Measurements from ENCODE around the gene OR10W1.

OR10W1 gene, protein sequence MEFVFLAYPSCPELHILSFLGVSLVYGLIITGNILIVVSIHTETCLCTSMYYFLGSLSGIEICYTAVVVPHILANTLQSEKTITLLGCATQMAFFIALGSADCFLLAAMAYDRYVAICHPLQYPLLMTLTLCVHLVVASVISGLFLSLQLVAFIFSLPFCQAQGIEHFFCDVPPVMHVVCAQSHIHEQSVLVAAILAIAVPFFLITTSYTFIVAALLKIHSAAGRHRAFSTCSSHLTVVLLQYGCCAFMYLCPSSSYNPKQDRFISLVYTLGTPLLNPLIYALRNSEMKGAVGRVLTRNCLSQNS

DNA sequence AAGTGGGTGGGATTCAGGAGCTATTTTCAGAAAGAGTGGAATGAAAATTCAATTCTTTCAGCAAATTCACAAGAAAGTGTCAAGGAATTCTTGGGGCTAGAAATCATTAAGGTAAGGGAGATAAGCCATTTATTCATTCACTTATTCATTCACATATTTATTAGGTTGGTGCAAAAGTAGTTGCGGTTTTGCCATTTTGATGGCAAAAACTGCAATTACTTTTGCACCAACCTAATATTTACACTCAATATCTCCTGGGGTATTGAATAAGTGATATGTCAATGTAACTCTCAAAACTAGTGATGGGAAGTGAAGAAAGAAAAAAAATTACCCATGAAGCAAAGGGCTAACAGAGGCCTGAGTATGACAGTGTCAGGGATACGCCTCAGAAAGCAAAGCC, at the start of gene OR10W1:
Gene OR10W1 (minus strand): TSS at position 119 of the 400 bp plus-strand sequence. CDS start 402 bp downstream, outside the sequence.
- DNase-seq, result no peak

DNA sequence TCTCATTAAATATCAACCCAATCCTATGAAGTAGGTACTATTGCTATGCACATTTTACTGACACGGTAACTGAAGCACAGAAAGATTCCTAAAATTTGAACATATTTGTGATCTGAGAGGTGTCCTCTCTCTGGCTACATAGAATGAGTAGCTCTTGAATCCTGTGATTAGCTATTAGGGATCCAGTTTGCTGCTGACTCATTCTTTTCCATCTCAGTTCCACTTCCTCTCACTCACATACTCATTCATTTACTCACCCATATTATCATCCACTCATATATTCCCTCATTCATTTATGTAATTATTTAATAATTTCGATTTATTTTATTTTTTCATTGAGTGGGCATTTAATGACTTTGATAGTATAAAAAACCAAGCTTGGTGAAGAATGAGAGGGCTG, 48.1 kb upstream of the OR10W1 start:
- DNase-seq, result no peak

DNA sequence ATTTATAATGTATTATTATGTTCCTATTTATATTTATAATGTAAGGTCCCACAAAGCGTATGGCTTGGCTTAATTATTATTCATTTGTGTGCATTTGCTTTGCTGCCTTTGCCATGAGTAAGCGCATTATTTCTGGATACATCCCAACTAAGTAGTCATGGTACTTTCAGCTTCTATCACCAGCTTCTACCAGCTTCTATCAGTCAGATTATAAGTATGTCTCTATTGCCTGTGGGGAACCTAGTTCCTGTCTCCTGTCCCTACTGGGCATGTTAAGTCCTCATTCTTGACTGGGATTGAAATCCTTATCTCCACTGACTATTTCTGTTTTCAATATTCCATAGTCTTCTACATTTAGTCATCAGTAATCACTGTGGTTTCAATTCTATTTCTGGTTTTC, 33.5 kb upstream of the OR10W1 start:
- DNase-seq, result no peak

DNA sequence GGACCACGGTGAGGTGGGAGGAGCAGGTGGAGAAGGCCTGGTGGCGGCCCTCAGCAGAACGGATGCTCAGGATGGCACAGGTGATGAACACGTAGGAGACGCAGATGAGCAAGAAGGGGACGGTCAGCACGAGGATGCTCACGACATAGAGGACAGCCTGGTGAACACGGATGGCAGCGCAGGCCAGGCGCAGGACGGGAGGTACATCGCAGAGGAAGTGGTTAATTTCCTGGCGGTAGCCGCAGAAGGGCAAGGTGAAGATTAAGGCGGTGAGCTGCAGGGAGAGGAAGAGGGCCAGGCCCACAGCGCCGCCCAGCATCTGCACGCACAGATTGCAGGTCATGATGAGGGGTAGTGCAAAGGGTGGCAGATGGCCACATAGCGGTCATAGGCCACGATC, 24.0 kb upstream of the OR10W1 start:
- DNase-seq, result no peak

DNA sequence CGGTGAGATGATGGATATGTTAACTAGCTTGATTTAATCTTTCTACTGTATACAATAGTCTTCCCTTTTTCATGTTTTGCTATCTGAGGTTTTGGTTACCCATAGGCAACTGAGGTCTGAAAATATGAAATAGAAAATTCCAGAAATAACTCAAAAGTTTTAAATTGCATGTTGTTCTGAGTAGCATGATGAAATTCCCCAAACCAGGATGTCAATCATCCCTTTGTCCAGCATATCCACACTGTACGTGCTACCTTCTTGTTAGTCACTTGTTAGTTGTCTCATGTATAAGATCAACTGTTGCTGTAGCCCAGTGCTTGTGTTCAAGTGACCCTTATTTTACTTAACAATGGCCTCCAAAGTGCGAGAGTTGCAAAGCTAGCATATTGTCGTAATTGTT, 21.2 kb upstream of the OR10W1 start:
- no peak for DNase-seq

DNA sequence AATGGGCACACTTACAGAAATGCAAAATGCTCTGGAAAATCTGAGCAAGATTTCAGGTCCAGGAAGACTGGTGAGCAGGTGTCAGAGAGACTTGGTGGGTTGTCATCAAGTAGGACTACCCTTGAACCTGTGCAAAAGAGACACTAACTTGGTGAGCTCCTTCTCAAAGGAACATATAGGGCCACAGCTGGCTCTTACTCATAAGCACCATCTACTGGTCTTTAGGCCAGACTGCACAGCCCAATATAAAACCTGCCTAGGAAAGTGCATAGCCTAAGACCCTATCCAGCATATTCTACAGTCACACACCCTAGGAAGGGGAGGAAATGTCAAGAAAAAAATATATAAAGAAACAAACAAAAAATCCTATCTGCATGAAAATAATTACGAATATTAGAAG, 18.2 kb upstream of the OR10W1 start:
- DNase-seq, result no peak

DNA sequence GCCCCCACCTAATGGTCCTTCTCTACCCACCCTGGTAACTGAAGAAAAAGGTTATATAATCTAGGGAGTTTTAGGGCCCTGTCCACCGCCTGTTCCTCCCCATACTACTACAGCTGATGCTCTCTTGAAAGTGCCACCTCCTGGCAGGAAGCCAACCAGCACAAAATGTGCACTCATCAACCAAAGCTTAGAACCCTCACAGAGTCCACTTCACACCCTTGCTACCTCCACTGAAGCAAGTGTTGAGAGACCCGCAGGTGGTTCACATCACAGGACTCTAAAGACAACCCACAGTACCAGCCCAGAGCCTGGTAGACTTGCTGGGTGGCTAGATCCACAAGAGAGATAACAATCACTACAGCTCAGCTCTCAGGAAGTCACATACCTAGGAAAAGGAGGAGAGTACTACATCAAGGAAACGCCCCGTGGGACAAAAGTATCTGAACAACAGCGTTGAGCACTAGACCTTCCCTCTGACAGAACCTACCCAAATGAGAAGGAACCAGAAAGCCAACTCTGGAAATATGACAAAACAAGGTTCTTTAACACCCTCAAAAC, 17.5 kb upstream of the OR10W1 start:
- DNase-seq, result no peak

DNA sequence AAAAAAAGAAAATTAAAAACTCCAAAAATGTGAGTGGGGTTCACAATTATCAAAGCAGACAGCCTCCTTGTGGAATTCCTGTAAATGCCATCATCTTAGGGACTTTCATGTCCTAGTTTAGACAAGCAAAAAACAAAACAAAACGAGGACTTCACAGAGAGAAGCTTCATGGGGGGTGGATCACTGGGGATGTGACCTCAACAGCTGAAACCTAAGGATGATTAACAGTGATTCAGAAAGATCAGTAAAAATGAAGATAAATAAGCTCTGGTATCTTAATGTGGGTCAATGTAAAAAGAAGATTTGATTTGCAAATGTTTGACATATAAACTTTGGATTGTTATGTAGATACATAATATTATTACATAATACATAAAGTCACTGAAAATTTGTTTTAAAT, 8.1 kb upstream of the OR10W1 start:
- DNase-seq, result no peak

DNA sequence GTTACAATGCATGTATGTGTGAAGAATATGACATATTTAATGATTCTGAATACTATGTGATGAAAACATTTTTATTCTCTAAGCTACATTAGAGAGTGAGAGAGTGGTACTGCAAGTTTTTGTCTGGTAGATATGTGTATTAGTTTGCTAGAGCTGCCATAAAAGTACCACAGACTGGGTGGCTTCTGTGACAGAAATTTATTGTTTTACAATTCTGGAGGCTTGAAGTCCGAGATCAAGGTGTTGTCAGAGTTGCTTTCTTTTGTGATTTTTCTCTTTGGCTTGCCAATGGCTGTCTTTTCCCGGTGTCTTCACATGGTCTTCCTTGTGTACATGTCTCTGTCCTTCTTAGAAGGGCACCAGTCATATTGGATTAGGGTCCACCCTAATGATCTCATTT, 6.9 kb upstream of the OR10W1 start:
- no peak for DNase-seq

DNA sequence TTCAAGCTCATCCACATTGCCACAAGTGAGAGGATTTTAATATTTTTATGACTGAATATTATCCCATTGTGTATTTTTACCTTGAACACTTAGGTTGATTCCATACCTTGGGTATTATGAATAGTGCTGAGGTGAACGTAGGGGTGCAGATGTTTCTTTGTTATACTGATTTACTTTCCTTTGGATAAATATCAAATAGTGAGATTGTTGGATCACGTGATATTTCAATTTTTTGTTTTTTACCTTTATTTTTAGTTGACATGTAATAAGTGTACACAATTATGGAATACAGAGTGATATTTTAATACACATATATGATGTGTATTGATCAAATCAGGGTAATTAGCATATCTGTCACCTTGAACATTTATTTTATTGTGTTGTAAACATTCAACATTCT, 8.1 kb downstream of the OR10W1 start:
- no peak for DNase-seq

DNA sequence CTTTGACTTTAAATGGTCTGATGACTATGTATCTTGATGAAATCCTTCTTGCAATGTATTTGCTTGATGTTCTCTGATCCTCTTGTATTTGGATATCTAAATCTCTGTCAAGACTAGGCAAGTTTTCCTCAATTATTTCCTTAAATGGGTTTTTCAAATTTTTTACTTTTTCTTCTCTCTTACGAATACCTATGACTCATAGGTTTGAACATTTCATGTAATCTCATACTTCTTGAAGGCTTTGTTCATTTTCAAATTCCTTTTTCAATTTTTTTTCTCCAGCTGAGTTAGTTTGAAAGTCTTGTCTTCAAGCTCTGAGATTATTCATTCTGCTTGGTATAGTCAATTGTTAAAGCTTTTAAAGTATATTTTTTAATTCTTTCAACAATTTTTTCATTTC, 13.1 kb downstream of the OR10W1 start:
- DNase-seq, result no peak

DNA sequence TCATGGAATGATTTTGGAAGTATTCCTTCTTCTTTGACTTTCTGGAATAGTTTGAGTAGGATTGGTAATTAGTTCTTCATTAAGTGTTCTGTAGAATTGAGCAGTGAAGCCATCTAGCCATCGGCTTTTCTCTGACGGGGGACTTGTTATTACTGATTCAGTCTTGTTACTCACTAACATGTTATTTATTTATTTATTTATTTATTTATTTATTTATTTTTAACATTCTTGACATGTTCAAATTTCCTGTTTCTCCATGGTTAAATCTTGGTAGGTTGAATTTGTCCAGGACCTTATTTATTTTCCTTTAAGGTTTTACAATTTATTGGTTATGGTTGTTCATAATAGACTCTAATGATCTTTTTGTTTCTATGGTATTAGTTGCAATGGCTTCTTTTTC, 24.1 kb downstream of the OR10W1 start:
- no peak for DNase-seq

DNA sequence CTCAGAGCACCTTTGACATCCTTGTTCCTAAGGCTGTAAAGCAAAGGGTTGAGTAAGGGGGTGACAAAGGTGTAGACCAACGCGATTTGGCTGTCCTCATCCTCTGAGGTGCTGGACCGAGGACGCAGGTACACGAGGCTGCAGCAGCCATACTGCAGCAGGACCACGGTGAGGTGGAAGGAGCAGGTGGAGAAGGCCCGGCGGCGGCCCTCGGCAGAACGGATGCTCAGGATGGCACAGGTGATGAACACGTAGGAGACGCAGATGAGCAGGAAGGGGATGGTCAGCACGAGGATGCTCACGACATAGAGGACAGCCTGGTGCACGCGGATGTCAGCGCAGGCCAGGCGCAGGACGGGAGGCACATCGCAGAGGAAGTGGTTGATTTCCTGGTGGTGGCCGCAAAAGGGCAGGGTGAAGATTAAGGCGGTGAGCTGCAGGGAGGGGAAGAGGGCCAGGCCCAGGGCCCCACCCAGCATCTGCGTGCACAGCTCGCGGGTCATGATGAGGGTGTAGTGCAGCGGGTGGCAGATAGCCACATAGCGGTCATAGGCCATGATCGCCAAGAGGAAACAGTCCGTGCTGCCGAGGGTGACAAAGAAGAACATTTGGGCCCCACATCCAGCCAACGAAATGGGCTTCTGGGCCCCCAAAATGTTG, 40.0 kb downstream of the OR10W1 start:
- DNase-seq, result no peak

DNA sequence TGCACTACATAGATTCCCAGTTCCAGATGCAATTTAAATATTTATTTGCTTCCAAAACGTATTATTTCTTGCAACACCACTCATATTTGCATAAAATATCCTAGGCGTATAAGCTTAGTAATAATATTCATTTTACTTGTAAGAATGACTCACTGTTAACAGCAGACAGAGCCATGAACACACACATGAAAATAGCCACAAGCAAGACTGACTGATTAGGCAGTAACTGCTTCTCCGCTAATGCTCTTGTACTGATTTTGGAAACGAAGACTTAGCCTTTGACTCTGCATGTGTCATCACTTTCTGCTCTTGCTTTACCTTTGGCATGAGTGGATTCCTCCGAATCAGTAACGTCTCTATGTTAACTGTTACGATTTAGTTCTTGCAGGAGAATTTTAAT, 45.3 kb downstream of the OR10W1 start:
- no peak for DNase-seq
